CD4-positive, alpha-beta T cell treated with Interleukin-1 beta for 1 hour (primary cell): ENCODE results near the gene ALG3.

Experiments used
- DNase-seq, 2 donors: peaks; one replicate each; pipeline ENCODE4 v3.0.0-alpha.2; 2020 to 2022

ALG3 gene

DNA sequence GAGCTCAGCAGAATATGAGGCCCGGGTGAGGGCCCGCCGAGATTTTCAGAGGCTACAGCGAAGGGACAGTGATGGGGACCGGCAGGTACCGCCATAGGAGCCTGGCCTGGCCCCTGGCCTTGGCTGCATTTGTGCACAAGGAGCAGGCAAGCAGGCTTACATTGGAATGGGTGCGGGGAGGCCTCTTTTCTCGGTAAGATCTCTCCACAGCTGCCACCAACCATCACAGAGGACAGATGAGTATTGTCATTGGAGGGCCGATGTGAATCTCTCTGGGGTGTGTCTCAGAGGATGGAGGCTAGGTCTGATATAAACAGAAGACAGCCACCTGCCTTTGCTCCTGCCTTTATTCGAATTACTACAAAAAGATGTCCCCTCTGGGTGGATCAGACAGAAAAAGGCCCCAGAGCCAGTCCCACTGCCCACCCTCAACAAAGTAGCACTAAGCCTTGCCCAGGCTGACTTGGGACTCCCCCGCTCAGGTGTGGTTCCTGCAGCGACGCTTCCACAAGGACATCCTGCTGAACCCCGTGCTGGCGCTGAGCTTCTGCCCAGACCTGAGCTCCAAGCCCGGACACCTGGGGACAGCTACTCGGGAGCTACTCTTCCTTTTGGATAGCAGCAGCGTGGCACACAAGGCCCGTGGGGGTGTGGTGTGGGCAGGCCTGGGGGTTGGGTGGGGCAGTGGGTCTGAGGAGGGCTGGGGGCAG, 13.9 kb downstream of the ALG3 start:
- no peak for DNase-seq

DNA sequence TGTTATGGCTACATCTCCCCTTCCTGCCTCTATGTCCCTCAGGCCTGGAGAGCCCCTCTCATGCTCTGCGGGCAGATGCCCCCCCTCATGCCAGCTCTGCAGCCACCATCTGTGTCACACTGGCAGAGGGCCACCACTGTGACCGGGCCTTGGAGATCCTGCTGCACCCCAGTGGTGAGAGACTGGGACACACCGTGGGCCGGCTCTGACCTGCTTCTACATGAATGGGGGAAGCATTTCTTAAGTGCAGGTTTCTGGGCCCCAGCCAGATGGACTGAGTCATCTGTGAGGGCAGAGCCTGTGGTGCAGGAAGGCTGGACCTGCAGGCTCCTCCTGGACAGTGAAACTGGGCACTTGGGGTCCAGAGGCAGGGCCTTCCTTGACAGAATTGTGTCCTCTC, 14.5 kb downstream of the ALG3 start:
- DNase-seq = no peak

DNA sequence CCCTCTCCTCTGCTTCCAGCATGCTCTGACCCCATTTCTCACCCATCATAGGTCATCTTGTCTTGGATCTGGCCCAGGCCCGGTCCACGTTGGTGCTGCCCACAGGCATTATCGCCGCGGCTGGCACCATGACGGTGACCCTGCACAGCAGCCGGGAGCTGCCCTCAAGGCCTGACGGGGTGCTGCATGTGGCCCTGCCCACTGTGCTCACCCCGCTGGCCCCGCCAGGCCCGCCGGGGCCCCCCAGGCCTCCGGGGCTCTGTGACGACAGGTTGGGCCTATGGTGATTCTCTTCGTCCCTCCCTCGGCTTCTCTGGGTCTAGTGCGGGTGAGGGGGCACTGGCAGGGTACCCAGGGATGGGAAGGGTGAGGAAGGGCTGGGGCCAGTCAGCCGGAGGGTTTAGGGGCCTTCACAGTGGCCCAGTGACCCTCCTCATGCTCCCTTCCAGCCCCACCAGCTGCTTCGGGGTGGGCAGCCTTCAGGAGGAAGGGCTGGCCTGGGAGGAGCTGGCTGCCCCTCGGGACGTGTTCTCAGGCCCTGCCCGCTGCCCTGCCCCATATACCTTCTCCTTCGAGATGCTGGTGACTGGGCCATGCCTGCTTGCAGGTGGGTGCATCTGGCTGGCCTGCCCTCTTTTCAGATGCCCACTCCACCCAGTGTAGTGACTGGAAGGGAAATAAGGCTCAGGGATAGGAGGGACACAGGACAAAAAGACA, 15.5 kb downstream of the ALG3 start:
- no peak for DNase-seq

DNA sequence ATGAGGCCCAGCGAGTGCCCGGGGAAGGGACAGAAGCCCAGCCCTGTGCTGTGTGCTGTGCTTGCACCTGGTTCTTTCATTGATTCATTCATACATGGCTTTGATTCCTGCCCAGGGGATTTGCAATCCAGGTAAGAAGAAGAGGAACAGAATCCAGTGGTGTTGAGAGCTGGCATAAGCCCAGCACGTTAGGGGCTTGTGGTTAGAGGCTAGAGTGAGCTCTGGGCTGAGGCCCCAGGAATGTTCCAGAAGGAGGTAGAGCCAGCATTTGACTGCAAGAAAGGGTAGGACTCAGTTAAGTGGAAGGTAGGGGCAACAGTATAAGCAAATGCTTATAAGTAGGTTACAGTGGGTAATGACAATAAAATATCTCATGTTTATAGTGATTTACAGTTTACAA, 17.1 kb downstream of the ALG3 start:
- no peak for DNase-seq

DNA sequence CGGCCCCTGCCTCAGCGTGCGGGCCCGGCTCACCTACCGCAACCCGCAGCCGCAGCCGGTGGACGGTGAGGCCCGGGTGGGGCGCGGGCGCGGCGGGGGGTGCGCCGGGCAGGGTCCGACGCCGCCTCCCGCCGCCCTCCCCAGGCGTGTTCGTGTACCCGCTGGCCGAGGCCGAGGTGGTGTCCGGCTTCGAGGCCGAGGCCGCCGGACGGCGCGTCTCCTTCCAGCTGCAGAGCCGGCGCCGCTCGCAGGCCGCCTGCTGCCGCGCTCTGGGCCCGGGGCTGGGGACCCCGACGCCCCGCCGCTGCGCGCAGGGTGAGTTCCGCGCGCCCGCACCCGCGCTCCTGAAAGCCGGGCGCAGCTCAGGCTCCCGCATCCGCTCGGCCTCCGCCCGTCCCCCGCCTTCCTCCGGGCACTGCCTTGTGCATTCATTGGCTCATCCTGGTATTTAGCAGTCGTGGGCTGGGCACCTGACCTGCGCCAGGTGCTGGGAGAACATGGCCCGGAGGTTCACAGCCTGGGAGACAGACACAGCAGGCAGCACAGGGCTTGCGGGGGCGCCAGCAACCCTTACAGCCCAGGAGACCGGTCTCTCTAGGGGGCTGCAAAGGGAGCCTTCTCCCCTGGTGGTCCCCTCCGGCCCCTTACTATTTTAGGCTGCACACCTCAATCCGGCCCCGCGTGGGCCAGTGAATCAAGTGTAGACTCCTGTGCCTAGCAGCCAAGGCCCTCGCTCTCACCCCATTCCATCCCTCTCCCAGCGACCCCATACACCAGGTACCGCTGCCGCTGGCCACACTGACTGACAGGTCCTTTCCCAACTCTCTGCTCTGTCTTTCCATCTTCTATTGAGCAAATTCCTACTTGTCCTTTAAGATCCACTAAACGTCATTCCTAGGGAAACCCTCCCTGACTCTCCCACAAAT, 17.9 kb downstream of the ALG3 start:
- no peak for DNase-seq

DNA sequence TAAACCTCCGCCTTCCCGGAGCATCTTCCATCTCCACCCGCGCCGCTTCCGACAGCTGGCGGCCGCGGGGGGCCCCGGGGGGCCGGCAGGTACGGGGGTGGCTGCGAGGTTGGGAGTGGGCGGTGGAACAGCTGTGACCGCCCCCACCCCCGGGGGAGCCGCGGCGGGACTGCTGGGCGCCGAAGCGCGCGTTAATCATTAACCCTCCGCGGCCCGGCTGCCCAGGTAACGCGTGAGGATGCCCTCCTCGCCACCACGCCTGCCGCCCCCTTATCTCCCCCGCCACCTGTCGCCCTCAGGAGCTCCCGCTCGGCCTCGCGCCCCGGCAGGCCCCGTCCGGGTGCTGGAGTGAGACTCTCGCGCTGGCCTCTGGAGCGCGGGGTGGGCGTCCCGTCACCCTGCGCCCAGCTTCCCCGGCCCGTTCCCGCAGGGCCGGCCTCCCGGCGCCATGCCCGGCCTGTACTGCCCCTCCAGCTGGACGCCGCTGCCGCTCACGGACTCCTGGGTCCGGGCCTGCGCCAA, 18.6 kb downstream of the ALG3 start:
- DNase-seq = no peak

DNA sequence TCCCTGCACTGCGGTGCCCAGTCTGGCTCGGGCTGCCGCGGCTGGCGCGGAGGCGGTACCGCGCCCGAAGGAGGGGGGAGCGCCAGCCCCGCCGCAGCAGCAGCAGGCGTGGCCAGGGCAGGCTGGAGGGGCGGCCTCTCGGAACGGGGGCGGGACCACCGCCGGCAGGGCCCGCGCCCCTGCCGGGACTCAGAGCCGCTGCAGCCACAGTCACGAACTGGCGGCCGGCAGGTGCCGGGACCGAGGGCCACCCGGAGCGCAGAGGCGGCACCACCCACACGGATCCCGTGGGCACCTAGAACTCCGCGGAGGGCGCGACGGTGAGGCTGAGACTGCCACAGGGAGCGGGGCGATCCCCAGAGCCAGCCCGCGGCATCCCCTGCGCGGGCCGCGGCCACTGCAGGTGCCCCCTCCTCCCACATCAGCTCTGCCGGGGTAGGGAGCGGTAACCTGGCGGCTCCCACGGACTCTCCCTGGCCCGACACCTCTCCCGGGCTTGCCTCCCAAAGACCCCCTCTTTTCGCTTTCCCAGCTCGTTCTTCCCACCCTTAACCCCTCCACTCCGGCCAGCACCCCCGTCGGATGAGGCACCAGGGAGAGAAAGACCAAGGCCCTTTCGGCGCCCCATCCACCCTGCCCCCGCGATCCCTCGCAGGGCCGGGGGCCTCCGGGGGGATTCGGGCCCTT, 19.2 kb downstream of the ALG3 start, which contains the start of gene VWA5B2:
Gene VWA5B2 (plus strand): TSS at position 192 of the 687 bp plus-strand sequence. CDS start 944 bp downstream, outside the sequence.
- DNase-seq = peak; percentile 80 to 83

DNA sequence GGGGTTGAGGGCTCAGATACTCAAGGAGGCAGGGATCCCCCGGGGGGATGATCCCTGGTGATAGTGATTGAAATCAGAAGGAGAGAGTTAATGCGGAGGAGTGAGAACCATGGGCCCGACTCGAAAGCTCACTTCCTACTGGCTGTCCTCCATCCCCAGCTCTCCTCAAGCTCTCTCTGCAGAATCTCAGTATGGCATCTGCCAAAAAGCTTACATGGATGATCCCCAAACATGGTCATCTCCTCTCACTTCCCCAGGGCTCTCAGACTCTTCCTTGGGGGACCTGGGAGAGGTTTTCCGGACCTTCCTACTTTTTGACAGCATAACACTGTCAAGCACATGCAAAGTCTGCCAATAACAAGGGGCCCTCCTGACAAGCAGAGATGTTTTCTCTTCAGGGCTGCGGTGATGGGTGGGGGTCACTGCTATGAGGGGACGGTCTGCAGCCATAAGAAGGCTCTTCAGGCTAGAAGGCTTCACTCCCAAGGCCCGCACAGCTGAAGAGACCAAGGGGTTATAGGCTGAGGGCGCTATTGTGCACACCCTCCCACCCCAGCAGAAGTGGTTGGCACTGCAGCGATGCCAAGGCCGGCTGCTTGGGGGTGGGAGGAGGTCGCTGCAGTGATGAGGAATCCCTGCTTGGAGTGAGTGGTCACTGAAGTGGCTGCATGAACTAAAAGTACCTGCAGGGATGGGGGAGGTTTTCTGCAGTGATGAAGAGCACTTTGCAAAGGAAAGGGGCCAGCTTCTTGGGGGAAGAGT, 20.2 kb downstream of the ALG3 start:
- DNase-seq = no peak

DNA sequence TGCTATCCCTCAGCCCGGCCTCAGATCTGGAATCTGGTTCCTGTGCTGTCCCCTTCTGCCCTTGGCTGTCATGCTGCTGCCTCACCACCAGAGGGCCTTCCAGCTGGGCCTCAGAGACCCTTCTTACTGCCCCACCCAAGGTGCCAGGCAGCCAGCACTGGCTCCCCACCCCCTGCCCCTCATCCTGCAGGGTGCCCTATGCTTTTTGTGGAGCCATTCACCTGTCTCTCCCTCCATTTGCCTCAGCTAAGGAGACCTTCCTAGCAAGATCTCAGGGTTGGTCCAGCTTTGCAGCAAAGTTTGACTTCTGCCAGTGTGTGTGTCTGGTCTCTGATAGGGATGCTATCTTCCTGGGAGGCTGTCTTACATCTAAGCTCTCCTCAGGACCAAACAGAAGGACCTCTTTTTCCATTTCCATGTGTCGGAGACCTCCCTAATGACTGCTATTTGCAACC, 21.3 kb downstream of the ALG3 start:
- DNase-seq = peak; percentile 59 to 63

DNA sequence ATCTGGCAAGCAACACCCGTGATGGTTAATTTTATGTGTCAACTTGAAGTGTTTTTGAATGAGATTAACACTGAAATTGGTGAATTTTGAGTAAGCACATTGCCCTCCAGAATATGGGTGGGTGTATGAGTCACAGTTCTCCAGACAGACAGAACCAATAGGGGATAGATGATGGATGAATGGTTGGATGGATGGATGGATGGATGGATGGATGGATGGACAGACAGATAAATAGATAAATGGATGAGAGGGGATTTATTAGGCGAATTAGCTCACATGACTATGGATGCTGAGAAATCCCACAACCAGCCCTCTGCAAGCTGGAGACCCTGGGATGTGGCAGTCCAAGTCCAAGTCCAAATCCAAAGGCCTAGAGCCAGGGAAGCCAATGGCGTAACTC, 24.8 kb downstream of the ALG3 start:
- DNase-seq = no peak

DNA sequence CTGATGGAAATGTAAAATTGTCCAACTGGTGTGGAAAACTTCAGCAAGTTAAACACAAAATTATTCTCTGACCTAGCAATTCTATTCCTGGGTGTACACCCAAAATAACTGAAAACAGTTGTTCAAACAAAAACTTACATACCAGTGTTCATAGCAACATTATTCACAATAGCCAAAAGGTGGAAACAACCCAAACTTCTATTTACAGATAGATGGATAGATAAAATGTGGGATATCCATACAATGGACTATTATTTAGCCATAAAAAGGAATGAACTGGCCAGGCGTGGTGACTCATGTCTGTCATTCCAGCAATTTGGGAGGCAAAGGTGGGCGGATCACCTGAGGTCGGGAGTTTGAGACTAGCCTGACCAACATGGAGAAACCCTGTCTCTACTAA, 26.2 kb downstream of the ALG3 start:
- DNase-seq = no peak

DNA sequence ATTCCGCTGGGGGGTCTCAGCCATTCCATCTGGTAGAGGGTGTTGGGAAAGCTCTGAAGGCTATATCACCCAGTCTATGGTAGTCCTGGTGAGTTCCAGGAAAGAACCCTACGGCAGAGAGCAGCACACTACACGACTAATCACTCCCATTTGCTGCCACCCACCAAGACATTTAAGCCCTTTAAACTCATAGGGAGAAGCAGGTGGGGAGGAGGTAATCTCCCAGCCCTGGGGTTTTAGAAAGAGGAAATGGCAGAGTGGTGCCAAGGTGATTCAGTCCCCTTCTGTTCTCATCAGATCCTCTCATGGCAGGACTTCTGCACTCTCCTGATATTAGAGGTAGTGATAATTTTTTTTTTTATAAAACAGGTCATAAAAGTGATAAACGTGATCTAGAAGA, 29.9 kb downstream of the ALG3 start:
- DNase-seq = no peak

DNA sequence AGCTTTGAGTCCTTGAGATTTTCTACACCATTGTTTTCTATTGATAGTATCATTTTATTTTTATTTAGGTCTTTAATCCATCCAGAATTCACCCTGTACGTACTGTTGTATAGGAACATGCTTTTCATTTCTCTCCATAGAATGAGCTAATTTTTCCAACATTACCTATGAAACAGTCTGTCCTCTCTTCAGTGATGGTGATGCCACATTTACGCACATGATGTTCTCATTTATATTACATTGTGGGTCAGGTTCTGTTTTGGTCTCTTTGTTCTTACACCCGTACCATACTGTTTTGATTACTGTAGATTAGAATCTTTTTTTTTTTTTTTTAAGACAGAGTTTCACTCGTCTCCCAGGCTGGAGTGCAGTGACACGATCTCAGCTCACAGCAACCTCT, 37.0 kb downstream of the ALG3 start:
- no peak for DNase-seq

DNA sequence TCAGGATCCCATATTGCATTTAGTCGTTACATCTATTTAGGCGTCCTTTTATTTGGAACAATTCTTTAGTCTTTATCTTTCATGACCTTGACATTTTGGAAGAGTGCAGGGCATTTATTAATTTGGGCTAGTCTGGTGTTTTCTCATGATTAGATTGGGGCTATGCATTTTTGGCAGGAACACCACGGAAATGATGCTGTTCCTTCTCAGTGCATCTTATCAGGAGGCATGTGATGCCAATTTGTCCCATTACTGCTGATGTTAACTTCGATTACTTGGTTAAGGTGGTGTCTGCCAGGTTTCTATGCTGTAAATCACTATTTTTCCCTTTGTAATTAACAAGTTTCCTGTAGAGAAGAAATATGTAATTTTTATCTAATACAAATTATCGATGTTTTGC, 37.5 kb downstream of the ALG3 start:
- DNase-seq = no peak

DNA sequence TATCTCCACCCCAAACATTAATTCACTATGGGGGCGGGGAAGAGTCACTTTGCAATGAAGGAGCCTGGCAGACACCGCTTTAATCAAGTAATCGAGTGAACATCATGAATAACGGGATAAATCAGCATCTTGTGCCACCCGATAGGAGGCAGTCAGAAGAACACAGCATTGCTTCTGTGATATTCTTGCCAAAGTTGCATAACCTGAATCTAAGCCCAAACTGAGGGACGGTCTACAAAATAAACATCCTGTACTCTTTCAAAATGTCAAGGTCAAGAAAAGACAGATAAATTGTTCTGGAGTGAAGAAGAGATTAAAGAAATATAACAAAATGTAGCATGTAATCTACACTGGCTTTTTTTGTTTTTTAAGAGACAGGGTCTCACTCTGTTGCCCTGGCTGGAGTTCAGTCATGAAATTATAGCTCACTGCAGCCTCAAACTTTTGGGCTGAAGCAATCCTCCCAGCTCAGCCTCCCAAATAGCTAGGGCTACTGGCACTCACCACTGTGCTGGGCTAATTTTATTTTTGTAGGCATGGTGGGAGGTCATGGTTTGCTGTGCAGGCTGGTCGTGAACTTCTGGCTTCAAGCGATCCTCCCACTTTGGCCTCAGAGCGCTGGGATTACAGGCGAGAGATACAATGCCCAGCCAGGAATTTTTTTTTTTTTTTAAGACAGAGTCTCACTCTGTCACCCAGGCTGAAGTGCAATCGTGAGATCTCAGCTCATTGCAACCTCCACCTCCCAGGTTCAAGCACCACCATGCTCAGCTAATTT, 39.4 kb downstream of the ALG3 start:
- DNase-seq = no peak

DNA sequence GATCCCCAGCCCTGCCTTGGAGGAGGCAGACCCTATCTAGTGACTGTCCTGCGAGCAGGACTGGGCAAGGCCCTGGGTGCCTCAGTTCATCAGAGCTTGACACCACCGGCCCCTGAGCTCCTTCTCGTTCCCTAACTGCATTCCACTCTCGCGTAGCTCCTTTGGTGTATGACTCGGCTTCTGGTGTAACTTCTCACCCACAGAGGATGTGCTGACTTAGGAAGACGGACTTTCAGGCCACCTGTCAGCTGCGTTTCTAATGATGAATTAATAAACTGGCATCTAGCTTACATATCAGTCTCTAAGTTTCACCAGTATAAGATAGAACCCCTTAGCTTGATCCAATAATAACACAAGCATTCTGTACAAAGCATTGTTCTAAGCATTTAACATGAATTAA, 45.2 kb downstream of the ALG3 start:
- no peak for DNase-seq

DNA sequence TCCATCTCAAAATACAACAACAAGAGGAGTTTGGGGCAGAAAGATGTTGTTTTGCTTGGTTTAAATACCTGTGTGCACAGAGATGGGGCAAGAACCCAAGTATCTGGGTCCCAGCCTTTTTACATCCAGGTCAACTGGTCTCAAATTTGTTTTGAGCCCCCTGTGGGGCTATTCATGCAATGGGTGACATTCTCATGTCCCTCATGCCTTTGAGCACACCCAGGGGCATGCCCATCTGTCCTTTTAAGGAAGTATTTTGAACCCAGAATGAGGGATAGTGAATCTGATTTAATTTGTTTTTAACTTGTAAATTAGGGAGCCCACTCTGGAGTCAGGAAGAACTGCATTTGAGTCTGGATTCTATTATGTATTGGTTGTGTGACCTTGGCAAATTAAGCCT, 47.9 kb downstream of the ALG3 start:
- DNase-seq = no peak

DNA sequence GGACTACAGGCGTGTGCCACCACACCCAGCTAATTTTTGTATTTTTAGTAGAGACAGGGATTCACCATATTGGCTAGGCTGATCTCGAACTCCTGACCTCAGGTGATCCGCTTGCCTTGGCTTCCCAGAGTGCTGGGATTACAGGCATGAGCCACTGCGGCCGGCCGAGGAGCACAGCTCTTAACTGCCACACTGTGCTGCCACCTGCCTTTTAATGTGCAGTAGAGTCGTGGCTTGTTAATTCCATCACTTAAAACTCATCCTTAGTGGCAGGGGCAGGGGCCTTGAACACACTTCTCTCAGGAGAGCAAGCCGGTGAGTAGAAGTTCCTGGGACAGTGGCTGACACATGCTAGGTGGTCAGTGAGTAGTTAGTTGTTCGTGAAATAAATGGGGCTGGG, 50.3 kb downstream of the ALG3 start:
- DNase-seq = no peak

DNA sequence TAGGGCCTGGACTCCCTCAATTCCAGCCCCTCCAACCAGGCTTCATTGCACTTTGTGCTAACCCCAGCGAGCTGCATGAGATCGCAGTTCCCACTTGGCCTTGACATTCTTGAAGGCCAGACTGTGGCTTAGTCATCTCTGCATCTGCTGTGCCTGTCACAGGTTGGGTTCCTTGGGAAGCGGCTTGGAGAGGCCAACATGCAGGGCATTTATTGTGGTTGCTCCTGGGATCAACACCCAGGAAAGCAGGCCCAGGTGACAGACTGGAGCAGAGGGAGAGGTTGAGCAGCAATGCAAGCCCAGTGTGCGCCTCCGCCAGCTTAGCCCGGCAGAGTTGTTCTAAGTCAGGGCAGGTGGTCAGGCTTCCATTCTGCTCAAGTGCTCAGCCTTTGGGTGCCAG, 52.2 kb downstream of the ALG3 start:
- no peak for DNase-seq

DNA sequence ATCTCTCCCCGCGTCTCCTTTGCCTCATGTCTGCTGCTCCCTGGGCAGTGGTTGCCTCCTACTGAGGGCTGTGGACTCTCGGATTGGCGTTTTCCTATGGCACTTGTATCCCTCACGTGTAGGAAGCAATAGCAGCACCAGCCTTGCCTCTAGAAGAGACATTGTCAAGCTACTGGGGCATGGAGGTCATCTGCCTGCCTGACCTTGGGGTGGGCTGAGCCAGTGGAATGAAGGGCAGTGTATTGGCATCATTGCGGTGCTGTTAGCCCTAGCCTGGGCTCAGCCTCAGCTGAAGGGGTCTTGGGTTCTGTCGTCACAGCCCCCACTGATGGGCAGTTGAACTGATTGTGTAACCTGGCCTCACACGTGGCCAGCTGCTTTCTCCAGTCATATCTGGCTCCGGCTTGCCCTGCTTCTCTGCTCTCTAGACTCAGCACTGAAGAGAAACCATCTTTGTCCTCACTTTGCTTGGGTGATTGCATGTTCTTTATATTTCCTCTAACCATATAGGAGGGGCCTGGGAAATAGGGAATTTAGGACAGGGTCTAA, 54.7 kb downstream of the ALG3 start:
- no peak for DNase-seq

DNA sequence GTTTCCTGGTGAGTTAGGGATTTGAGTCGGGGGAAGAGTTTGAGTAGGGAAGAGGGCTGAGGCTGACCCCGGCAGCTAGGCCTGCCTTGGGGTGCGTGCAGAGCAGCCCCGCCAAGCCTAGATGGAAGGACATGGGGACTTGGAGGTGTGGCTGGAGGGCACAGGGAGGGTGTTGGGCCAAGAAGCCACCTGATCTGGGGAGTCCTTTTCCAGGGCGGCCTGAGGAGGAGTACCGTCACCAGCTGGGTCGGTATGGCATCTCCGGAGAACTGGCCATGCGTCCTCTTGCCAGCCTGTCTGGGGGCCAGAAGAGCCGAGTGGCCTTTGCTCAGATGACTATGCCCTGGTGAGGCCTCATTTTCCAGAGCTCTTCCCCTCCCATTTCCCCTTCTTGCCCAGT, 55.9 kb downstream of the ALG3 start:
- DNase-seq = no peak
